22Rv1 (cell line): ENCODE data around the gene APBB2.

ENCODE experiments used
- H3K27ac ChIP-seq: fragments of 450-650 bp; 2 replicates; pipeline ENCODE4 v1.5.1; 2017
- ZFX ChIP-seq: fragments of 450-650 bp; IDR thresholded peaks from 2 replicates; pipeline ENCODE4 v1.6.1; 2017; ENCODE audit warnings: antibody characterized with exemption, borderline replicate concordance
- TF ChIP-seq, protein P1 (sequence below): fragments of 450-650 bp; IDR thresholded peaks from 2 replicates; pipeline ENCODE4 v1.5.1; 2017; ENCODE audit warnings: mild to moderate bottlenecking

The APBB2 gene

DNA sequence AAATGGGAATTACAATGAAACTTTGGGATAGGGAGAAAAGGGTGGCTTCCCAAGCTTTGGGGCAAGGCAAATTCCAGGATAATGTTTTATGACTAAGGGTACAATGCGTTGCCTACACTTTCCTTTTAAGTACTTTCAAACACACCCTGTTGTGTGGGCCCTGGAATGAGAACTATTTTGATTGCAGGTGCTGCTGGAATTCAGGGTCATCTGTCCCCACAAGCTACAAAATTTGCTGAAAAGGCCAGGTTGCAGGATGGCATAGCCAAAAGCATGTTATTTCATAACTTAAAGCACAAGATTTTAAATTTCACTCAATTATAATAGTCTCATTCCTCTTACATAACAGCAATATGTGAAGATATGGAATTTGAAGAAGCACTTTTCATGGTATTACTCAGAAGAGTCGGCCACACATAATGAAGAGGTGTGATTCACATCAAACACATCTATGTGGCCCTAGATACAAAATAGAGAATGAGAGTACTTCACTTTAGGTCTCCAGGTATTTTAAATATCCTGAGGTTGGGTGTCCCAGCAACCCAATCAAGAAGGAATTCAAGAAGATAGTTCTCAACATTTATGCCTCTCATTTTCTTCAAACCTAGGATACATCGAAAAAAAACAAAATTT lies 89.3 kb downstream of the APBB2 start:
- no peak overlapping the region for H3K27ac ChIP-seq
- TF ChIP-seq ZFX, result no peak
- TF ChIP-seq, protein P1, sequence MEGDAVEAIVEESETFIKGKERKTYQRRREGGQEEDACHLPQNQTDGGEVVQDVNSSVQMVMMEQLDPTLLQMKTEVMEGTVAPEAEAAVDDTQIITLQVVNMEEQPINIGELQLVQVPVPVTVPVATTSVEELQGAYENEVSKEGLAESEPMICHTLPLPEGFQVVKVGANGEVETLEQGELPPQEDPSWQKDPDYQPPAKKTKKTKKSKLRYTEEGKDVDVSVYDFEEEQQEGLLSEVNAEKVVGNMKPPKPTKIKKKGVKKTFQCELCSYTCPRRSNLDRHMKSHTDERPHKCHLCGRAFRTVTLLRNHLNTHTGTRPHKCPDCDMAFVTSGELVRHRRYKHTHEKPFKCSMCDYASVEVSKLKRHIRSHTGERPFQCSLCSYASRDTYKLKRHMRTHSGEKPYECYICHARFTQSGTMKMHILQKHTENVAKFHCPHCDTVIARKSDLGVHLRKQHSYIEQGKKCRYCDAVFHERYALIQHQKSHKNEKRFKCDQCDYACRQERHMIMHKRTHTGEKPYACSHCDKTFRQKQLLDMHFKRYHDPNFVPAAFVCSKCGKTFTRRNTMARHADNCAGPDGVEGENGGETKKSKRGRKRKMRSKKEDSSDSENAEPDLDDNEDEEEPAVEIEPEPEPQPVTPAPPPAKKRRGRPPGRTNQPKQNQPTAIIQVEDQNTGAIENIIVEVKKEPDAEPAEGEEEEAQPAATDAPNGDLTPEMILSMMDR, result no peak

DNA sequence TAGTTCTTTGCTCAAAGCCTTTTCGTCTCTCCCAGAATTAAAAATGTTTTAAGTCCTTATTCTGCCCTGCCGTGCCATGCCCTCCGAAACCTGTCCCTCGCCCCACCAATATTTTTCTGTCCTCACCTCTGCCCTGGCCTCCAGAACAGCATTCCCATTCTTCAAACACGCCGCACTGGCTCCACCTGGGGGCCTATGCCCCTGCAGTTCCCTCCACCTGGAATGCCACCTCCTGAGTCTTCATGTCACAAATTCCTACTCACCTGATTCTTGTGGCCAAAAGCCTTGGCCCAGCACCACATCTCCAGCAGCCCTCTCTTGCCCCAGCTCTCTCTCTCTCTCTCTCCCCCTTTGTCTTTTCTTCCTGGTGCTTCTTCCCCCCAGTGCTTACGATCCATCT lies 91.6 kb downstream of the APBB2 start:
- H3K27ac ChIP-seq, result no peak overlapping the region
- no peak for TF ChIP-seq ZFX
- TF ChIP-seq, protein P1, result no peak

DNA sequence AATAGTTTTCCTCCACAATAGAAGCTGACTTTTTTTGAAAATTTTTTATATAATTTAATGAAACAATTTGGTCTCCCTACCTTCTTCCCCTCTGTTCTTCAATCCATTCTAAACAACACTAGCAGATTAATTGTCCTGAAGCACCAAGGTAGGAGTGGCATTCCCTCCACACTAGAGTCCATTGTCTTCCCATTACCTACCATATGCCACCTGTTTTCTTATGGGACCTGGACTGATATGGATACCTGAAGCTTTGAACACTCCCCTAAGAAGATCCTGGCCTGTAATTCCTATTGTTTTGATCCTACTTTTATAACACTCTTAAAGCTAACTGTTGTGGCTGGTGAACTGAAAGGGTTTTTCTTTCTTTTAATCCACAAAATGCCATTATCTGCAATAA lies 92.0 kb downstream of the APBB2 start:
- no peak for TF ChIP-seq ZFX
- TF ChIP-seq, protein P1, result no peak
- H3K27ac ChIP-seq, result no peak overlapping the region

DNA sequence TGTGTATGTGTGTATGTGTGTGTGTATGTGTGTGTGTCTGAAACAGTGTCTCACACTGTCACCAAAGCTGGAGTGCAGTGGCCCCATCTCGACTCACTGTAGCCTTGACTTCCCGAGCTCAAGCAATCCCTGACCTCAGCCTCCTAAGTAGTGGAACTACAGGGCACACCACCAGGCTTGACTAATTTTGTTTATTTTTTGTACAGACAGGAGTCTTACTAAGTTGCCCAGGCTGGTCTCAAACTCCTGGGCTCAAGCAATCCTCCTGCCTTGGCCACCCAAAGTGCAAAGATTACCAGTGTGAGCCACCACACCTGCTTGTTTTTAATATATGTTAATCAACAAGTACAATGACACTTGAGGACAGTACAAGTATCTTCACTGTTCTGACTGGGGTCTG lies 92.4 kb downstream of the APBB2 start:
- no peak overlapping the region for H3K27ac ChIP-seq
- no peak for TF ChIP-seq ZFX
- TF ChIP-seq, protein P1, result no peak

DNA sequence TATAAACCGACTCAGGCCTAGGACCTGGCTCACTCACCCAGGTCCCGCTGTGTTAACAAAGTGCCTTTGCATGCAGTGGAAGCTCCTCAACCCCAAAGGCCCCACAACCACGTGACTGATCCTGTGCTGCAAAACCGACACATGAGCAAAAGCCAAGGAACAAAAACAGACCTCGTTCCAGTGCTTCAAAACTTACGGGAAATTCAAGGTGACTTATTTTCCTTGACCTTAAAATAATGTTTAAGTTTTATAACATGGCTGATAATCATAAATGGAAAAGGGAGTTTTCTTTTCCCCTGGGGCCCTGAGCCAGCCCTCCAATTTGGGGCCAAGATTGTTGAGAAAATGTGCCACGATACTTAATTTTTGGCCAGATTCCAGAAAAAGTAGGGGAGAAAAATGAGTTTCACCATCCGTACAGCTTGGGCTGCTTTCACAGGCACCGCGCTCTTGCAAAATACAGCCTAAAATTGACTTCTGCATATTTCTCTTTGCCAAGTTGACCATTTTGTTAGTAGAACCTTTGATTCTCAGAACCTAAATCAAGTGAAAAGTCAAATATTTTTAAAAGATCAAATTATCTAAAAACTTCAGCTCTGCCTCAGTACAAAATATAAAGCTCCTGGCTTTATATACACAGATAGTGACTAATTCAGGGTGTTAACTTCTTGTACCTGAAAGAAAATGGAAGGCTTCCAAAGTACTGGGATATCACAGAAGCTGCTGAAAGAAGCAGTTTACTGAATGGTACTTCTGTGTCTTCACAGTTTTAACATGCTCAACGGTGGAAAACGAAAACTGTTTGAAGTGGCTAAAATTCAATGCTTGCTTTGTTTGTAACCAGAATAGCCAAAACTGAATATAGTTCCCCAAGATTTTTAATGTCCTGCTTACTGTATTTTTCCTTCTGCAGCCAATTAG lies 93.8 kb downstream of the APBB2 start:
- TF ChIP-seq, protein P1, result no peak
- TF ChIP-seq ZFX, result no peak
- H3K27ac ChIP-seq, result no peak overlapping the region

DNA sequence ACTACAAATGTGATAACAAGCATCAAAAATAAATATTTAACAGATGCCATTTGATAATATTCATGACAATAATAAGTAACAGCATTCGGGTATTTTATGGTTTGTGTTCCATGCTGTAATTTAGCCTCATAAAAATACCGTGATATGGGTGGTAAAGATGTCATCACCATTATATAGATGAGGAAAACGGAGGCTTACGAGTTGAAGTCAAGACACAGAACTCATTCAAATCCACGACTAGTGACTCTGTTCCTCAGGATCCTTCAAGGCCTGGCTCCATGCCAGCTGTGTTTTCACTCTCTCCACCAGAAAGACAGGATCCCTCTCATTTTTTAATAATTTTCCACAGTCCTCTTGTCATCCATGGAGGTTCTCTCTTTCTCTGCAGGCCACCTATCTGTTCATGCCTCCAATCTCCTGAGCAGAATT lies 94.5 kb downstream of the APBB2 start:
- TF ChIP-seq, protein P1, result no peak
- no peak for TF ChIP-seq ZFX
- no peak overlapping the region for H3K27ac ChIP-seq

DNA sequence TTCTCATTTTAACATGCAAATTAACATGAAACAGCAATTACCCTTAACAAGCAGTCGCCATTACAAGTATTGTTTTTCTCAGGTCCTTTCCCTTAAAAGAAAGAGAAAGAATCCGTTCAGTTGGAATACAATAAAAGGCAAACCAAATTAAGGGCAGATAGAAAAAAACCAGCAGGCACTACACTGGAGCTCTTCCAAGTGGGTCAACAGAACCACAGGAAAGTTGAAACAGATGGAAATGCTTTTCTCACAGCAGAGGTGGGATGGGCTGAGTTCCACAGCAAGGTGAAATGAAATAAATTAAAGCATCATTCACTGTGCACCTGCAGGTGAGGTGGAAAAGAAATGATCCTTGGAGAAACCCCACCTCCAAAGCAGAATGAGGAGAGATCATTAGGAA lies 102.6 kb downstream of the APBB2 start:
- H3K27ac ChIP-seq, result no peak overlapping the region
- no peak for TF ChIP-seq ZFX
- TF ChIP-seq, protein P1, result no peak
